ENCODE measurements around the gene IFI27.
"Not testable (repeated sequence)": the region's sequence is repeated elsewhere in the genome, so short reads cannot be mapped to it uniquely, and the experiment has no call there.

Gene IFI27

DNA sequence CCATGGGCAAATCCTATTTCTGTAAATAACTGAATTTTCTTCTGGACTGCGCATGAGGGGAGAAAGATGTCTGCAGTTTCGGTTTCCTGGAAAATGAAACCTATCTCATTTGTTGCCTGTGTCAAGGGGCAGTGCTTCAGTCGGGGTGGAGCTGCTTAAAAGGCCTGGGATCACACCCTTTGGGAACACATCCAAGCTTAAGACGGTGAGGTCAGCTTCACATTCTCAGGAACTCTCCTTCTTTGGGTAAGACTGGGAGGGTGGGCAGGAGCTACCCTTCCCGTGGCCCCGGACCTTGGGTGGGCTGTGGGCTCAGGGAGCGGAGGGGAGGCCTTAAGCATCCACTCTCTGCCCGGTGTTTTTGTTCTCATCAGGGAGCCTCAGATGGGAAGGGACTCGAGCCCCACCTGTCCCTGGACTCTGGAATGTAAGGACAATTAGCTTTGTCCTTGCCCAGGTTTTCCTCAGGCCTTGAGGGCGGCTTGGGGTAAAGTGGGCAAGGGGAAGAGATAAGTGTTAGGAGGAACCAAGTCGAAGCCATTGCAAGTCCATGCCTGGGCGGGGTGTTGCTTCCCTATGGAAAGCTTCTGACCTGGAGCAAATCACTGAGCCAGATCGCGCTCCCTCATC lies at the start of gene IFI27:
IFI27 (plus strand) TSS at position 185 of the 630 bp plus-strand sequence.
- no peak for DNase-seq

DNA sequence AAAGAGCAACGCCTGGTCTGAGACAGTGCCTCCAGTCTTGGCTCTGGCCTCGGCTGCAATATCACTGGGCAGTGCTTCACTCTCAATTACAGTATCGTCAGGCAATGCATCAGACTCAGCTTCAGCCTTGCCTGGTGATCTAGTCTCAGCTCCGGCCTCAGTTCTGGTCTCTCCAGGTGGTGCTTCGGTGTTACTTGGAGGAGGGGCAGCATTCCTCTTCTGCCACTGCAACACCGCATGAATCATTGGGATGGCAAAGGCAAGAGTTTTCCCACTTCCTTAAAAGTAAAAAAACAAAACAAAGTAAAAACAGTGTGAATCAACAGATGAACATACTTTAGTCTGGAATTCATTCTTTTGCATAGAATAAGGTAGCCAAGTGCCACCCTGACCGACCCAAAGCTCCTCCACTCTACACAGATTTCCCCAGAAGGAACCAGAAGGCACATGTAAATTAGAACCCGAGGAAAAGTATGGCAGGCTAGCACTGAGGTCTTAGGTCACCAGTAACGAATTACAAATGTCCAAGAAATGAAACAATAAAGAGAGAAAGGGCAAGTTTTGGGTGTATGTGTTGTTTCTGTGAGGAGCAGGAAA lies 48.1 kb upstream of the IFI27 start:
- no peak for DNase-seq

DNA sequence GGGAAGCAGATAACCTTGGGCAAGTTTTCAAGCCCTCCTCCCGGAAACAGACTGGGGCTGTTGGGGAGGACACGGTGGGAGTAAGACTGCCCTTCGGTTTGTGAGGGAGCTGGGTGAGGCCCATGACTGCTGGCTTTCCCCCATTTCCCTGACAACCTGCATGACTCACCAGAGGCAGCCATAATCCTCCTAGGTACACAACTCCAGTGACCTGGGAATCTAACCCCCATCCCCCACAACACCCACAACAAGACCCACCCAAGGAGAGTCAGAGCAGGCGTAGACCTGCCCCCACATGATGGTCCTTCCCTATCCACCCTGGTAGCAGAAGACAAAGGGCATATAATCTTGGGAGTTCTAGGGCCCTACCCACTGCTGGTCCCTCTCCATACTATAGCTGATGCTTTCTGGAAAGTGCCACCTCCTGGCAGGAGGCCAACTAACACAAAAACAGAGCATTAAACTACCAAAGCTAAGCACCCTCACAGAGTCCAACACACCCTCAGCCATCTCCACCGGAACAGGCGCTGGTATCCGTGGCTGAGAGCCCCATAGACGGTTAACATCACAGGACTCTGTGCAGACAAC lies 44.4 kb upstream of the IFI27 start:
- DNase-seq, result no peak

DNA sequence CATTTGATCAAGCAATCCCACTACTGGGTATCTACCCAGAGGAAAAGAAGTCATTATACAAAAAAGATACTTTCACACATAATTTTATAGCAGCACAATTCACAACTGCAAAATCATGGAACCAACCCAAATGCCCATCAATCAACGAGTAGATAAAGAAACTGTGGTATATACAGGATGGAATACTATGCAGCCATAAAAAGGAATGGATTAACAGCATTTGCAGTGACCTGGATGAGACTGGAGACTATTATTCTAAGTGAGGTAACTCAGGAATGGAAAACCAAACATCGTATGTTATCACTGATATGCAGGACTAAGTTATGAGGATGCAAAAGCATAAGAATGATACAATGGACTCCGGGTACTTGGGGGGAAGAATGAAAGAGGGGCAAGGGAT lies 38.5 kb upstream of the IFI27 start:
- not testable (repeated sequence) for DNase-seq

DNA sequence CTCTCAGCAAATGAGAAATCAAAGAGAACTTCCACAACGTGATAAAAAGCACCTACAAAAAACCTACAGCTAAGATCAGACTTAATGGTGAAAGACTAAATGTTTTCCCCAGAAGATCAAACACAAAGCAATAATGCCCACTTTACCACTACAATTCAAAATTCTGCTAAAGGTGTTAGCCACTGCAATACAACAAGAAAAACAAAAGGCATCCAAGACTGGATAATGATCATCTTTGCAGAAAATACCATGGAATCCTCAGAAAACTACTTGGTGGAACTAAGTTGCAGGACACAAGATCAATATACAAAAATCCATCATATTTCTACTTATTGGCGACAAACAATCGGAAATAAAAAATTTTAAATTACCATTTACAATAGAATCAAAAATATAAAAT lies 36.0 kb upstream of the IFI27 start:
- no peak for DNase-seq

DNA sequence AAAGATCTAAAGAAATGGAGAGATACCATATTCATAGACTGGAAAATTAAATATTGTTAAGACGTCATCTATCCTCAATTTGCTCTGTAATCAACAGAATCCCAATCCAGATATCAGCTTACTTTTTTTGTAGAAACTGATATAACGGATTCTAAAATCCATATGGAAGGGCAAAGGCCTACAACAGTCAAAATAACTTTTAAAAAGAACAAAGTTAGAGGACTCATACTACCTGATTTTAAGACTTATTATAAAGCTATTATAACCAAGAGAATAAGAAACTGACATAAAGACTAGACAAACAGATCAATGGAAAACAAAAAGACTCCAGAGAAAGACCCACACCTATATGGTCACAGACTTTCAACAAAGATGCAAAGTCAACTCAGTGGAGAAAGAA lies 35.5 kb upstream of the IFI27 start:
- no peak for DNase-seq

DNA sequence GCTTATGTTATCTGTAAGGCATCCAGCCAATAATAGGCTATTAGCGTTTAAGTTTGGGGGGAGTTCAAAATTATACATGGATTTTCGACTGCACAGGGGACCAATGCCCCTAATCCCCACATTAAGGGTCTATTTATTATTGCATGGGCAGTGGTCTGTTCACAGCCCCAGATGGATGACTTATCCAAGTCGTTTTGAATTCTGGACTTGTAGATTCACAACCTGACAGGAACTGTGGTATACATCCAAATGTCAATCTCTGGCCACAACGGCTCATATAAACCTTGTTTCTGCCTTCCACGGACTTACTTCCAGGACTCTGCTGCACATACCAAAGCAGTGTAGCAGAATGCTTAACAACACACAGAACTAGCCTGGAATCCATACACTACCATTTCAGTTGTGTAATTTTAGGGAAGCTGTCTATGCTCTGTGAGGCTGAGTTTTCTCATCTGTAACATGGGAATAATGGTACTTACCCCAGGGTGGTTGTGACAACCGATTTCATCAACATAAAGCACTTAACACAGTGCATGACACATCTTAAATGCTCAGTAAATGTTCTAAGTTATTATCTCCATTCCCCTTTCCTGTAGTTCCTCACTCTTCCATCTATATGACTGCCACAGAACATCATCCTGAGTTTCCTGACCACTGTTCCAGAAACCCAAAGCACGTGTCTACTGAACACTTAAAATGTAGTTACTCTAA lies 33.3 kb upstream of the IFI27 start:
- no peak for DNase-seq

DNA sequence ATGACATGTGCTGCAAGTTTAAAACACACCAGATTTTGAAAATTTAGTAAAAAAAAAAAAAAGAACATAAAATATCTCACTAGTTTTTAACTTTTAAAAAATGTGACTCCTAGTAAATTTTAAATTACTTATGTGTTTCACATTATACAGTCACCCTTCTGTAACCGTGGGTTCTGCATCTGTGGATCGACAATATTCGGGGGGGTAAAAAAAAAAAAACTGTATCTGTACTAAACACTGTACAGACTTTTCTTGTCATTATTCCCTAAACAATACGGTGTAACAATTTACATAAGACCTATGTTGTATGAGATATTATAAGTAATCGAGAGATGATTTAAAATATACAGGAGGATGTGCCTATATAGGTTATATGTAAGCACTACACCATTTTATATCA lies 32.7 kb upstream of the IFI27 start:
- DNase-seq, result no peak

DNA sequence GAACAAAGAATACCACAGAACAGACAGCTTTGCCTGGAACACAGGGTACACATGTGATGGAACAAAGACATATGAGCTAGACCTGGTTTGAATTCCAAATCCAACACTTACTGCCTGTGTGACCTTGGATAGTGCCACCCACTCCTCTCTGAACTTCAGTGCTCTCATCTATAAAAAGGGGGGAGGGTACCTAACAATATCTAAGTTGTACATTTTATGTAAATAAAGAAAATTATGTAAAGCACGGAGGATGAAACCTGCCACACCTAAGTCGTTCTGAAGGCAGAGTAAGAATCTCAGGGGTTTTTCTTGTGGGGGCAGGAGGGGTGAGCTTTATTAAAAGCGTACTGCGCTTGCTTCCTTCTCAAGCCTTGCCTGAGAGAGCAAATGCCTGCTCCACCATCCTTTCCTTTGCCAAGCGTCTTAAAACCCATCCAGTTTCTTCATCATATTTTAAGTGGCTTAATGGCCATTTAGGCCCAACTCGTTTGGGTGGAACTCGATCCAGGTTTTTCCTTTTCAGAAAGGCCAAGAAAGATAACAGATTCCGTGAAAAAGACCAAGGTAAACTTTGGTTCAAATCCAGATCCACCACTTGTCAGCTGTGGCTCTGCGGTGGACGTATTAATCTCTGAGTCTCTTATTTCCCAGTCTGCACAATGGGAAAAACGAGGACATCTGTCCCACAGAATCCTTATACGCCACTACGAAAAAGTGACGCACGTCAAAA lies 30.5 kb upstream of the IFI27 start:
- no peak for DNase-seq

DNA sequence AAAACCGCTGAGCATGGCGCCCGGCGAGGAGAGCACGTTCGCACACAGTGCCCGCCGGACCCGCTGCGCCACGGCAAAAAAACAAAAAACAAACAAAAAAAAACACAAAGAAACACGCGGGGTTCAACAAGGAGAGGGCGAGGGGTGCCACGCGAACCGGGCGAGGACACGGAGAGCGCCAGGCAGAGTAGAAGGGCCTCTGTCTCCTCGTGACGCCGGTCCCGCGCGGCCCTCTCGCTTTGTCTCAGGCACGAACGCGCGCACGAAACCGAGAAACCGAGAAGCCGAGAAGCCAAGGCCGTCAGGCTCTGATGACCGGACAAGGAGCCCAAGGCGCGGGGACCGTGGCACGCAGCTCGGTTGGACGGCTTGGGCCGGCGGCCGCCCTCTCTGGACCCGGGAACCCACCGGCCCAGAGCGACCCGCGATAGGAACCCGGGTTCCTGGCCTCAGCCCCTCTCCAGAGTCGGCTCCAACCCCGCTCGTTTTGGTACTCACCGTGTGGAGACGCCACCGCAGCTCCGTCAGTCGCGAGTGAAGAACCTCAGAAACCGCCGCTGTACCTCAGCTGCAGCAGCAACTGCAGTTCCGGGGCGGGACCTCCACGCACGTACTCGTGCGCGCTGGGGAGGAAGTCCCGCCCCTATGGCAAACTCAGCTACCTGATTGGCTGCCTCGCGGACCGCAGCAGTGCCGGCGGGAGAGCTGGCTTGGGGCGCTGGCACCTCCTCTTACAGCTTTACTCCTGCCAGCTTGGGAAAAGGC lies 29.7 kb upstream of the IFI27 start, which contains the start of the genes DDX24 and IFI27L1:
DDX24 (minus strand) TSS at position 582 of the 765 bp plus-strand sequence. CDS start 1,460 bp downstream, outside the sequence.
IFI27L1 (plus strand) TSS at position 690 of the 765 bp plus-strand sequence. CDS start 15,628 bp downstream, outside the sequence.
- peak; percentile 96 for DNase-seq

DNA sequence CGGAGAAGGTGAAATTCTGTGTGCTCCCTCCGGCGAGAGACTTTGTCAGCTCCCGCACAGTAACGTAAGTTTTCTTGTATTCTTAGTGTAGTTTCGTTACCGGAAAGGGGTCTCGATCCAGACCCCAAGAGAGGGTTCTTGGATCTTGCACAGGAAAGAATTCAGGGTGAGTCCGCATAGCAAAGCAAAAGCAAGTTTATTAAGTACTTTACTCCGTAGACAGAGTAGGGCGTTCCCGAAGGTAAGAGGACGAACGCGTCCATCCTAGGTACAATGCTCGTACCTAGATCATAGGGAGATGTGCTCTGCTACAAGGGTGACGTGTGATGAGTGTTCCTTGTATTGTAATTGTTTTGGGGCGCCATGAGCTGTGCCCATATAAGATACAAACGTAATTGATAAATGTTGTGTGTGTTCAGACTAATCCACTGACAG lies 29.1 kb upstream of the IFI27 start:
- no peak for DNase-seq

DNA sequence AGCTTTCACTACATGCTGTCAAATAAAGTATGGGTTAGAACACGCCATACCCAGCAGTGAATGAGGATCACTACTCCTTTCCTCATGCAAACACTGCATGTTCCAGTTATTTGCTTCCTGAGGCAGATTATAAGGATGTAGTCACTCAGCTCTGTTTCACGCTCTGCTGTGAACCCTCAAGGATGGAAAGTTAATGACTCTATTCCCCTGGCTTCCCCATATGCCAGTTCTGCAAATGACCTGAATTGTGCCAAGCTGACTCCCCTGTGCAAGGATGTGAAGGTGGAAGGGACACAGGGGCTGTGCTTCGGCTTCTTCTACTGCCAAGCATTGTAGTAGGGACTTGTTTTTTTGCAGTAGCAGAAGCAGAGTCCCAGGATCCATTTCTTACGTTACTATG lies 22.6 kb upstream of the IFI27 start:
- DNase-seq, result no peak

DNA sequence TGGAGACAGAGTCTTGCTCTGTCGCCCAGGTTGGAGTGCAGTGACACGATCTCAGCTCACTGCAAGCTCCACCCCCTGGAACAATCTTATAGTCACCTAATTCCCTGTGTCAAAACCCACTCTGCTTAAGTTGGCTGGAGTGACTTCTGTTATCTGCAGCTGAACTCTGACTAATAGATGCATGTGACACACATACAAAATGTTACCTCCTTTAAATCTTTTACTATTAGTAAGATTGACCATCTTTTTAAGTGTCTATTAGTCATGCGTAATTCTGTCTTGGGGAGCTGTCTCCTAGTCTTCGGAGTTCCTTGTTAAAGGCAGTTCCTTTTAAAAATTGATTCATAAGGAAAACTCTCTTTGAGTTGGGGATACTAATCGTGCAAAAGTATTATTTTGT lies 22.0 kb upstream of the IFI27 start:
- no peak for DNase-seq

DNA sequence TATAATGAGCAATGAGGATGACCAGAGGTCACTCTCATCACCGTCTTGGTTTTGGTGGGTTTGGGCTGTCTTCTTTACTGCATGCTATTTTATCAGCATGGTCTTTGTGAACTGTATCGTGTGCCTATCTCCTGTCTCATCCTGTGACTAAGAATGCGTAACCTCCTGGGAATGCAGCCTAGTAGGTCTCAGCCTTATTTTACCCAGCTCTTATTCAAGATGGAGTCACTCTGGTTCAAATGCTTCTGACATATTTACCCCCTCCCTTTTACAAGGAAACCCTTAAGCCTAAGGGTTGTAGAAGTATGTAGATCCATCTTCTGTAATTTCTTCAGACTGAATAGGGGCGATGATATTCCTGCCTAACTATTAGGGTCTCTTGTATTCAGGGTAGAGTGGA lies 21.1 kb upstream of the IFI27 start:
- no peak for DNase-seq

DNA sequence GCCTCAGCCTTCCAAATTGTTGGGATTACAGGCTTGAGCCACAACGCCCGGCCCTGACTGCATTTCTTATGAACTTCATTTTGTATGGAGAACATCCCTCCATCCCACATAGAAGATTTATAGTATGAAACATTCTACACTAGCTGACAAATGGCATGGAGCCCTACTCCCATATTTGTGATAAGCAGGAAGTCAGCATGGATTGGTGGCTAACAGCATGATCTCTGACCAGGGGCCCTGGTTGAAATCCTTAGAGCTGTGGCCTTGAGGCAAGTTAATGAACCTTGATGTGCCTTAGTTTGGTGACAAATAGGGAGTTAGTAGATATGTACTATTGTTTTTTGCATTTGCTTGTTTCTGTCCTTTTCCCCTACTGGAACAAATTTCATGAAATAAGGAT lies 17.1 kb upstream of the IFI27 start:
- no peak for DNase-seq

DNA sequence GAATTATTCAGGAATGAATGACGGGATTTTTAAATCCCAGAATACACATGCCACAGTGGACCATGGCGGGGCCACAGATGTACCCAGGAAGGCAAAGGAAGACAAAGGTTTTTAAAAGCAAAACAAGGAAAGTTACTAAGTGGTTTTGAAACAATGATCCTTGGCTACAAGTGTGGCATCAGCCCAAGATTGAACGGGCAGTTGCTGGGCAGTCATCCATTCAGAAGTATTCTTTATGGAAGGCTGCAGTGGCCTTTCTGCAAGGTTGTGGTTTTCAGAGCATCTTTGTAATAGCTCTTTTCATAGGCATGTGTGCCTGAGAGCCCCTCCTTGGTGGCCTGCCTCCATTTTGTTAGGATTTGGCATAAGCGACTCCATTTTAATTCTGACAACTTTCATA lies 13.4 kb upstream of the IFI27 start:
- no peak for DNase-seq

DNA sequence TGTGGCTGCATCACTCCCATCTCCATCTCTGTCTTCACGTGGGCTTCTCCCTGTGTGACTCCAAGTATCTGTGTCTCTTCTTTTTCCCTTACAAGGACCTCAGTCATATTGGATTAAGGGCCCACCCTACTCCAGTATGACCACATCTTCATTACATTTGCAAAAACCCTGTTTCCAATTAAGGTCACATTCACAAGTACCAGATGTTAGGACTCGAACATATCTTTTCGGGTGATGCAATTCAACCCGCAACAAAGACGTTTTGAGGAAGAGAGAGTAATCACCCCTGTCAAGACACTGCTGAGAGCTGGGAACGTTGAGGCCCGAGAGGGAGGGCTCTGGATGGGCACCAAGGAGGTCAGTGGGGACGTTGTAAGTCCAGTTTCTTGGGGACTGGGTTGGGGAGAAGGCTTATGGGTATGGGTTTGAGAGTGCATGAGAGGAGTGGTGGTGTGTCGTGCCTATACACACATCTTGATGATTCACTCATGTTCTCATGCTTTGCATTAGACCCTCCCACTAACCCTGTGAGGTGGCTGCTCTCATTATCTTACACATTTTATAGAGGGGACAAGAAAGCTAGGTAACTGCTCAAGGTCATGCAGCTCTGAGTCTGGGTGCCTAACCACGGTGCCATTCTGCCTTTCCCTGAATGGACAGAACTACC lies 12.1 kb upstream of the IFI27 start:
- no peak for DNase-seq

DNA sequence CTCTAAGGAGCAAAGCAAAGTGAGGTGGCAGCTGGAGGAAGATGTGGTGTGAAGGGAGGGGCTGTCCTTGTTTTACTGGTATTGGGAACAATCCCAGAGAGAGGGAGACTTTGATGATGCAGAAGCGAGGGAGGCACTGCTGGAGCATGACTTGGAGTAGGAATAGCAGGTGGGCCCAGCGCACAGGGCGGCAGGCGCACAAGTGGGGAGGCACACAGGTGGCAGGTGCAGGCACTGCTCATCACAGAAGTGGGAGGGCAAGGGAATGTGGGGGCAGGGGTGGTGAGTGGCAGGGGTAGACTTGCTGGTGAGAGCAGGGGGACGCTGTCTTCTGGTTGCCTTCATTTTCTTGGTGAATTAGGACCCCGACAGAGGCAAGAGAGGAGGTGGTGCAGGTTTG lies 11.5 kb upstream of the IFI27 start:
- no peak for DNase-seq

DNA sequence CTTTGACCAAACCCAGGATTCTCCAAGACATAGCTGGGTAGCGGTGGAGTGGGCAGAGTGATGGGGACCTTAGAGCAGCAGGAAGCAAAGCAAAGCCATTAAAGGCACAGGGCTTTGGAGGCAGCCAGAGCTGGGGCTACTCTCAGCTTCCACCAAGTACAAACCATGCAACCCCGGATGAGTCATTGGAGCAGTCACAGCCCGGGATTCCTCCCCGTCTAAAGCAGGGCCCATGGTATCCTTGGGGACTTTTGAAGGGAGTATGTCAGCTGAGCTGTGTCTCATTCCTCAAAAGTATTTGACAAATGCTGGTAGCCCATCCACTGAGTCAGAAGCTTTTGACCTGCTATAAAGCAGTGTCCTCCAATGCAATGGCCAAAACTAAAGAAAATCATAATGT lies 9.7 kb upstream of the IFI27 start:
- no peak for DNase-seq

DNA sequence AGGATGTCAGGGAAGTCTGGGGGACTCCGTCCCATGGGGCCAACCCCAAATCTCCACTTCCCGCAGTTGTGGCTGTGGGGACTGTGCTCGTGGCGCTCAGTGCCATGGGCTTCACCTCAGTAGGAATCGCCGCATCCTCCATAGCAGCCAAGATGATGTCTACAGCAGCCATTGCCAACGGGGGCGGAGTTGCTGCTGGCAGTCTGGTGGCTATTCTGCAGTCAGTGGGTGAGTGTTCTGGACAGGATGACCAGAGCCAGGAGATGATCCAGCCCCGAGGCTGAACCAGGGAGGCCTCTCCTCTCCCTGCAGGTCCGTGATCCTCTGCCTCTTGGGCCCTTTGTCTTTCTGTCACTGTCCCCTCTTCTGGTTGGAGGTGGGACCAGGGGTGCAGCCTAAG lies 8.8 kb upstream of the IFI27 start:
- no peak for DNase-seq

DNA sequence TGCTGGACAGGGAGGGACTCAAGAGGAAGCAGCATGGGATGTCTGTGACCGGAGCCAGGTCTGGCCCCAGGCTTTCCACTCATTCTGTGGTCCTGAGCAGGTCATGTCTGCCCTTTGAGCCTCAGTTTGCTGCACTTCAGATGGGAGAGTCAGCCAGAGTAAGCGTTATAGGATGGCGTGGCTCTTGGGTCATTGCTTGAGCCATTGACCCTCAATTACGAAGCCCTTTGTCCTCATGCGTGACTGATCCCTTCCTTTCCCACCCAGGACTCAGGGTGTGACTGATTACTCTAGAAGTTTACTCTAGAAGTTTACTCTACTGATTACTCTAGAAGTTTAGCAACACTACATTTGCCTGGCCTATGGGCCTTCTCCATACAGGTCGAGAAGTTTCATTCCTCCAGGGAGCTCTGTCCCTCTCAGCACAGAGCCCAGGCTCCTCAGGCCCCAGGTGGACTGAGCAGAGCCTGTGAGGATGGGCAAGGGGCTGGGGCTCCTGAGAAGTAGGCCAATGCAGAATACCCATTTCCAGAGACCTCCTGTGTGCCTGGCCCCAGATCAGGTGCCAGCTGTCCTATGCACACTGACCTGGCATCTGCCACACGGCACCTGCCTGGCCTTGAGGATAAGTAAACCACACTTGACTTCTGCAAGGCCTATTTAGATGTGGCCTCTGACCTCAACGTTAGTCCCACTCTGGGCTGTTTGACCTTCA lies 7.6 kb upstream of the IFI27 start:
- no peak for DNase-seq

Data from stimulated activated naive CD4-positive, alpha-beta T cell treated with Interleukin-2 at 50 U/mL for 16 hours (primary cell).